Neural cell (in vitro differentiated cells): ENCODE data around the gene KIFAP3. TPM values are rescaled to one million over a fixed set of nuclear protein-coding genes. Genes with fewer than 3 reads are reported as not detected.

Experiments used
- H2AFZ ChIP-seq: fragments of 200-600, 300-800 bp; sonication (generic), shearing (Covaris generic); 2 replicates; pipeline ENCODE4 v1.6.0; 2014; ENCODE audit warnings: low read depth, mild to moderate bottlenecking, antibody characterized with exemption, low read length, moderate library complexity
- H3F3A ChIP-seq: fragments of 200-600 bp; shearing (Covaris generic); 2 replicates; pipeline ENCODE4 v1.6.1; 2016; ENCODE audit warnings: mild to moderate bottlenecking, moderate library complexity, mixed read lengths, antibody characterized with exemption, low read length; ENCODE audit not compliant: insufficient read depth, poor library complexity, severe bottlenecking
- H3K27ac ChIP-seq: fragments of 200-600, 300-800 bp; sonication (generic), shearing (Covaris generic); 2 replicates; pipeline ENCODE4 v1.5.1; 2014; ENCODE audit warnings: mild to moderate bottlenecking, low read length, moderate library complexity
- H3K27me3 ChIP-seq: fragments of 300-800, 200-600 bp; sonication (generic), shearing (Covaris generic); 2 replicates; pipeline ENCODE4 v1.6.0; 2014; ENCODE audit warnings: mild to moderate bottlenecking, low read depth, low read length, moderate library complexity; ENCODE audit not compliant: insufficient read depth
- H3K36me3 ChIP-seq: fragments of 300-800, 200-600 bp; sonication (generic), shearing (Covaris generic); 2 replicates; pipeline ENCODE4 v1.5.1; 2014; ENCODE audit warnings: mild to moderate bottlenecking, antibody characterized with exemption, low read length, moderate library complexity; ENCODE audit not compliant: insufficient read depth
- H3K4me2 ChIP-seq: fragments of 300-800, 200-600 bp; sonication (generic), shearing (Covaris generic); 2 replicates; pipeline ENCODE4 v1.6.0; 2014; ENCODE audit warnings: mild to moderate bottlenecking, low read length
- H3K4me3 ChIP-seq: fragments of 300-800, 200-600 bp; sonication (generic), shearing (Covaris generic); 2 replicates; pipeline ENCODE4 v1.5.1; 2014; ENCODE audit warnings: mild to moderate bottlenecking, low read length, moderate library complexity
- H3K79me2 ChIP-seq: fragments of 200-600 bp; shearing (Covaris generic); replicated peaks from 2 replicates; pipeline ENCODE4 v1.6.0; 2014; ENCODE audit warnings: mild to moderate bottlenecking, low read length, moderate library complexity; ENCODE audit not compliant: insufficient read depth
- H3K9ac ChIP-seq: fragments of 300-800, 200-600 bp; sonication (generic), shearing (Covaris generic); 2 replicates; pipeline ENCODE4 v1.6.1; 2016; ENCODE audit warnings: mild to moderate bottlenecking, low read length, mixed read lengths
- H3K9me2 ChIP-seq: fragments of 200-600 bp; shearing (Covaris generic); 2 replicates; pipeline ENCODE4 v1.6.1; 2016; ENCODE audit warnings: mild to moderate bottlenecking, low read length, mixed read lengths; ENCODE audit not compliant: insufficient read depth
- H3K9me3 ChIP-seq: fragments of 200-600, 300-800 bp; sonication (generic), shearing (Covaris generic); 2 replicates; pipeline ENCODE4 v1.6.1; 2016; ENCODE audit warnings: mild to moderate bottlenecking, mixed run types, low read length, moderate library complexity, mixed read lengths
- H4K20me1 ChIP-seq: fragments of 200-600 bp; shearing (Covaris generic); 2 replicates; pipeline ENCODE4 v1.6.1; 2016; ENCODE audit warnings: mild to moderate bottlenecking, mixed run types; ENCODE audit not compliant: insufficient read depth
- EP300 ChIP-seq: fragments of 450-650 bp; conservative IDR thresholded peaks from 2 replicates; pipeline ENCODE4 v1.6.1; 2014; ENCODE audit warnings: antibody characterized with exemption, mild to moderate bottlenecking, moderate library complexity; ENCODE audit not compliant: poor library complexity, severe bottlenecking
- EZH2 ChIP-seq: fragments of 200-600, 300-800 bp; shearing (Covaris generic), sonication (generic); IDR thresholded peaks from 2 replicates; pipeline ENCODE4 v1.6.1; 2014; ENCODE audit warnings: antibody characterized with exemption, low read length, borderline replicate concordance, mild to moderate bottlenecking; ENCODE audit not compliant: insufficient read depth, poor library complexity, severe bottlenecking
- MXI1 ChIP-seq: fragments of 450-650 bp; conservative IDR thresholded peaks from 2 replicates; pipeline ENCODE4 v1.6.1; 2014; ENCODE audit warnings: antibody characterized with exemption, mild to moderate bottlenecking; ENCODE audit not compliant: poor library complexity, severe bottlenecking
- POLR2AphosphoS5 ChIP-seq: IDR thresholded peaks from 2 replicates; pipeline ENCODE4 v1.6.1; 2012
- RAD21 ChIP-seq: fragments of 450-650 bp; conservative IDR thresholded peaks from 2 replicates; pipeline ENCODE4 v1.6.1; 2014; ENCODE audit warnings: antibody characterized with exemption, mild to moderate bottlenecking, moderate library complexity
- TAF1 ChIP-seq: IDR thresholded peaks from 2 replicates; pipeline ENCODE4 v1.6.1; 2012; ENCODE audit warnings: low read depth
- polyA plus RNA-seq: library from polyadenylated mRNA; depleted of rRNA; stranded (reverse); fragments of >200 nt; gene quantifications from 2 replicates; pipeline ENCODE4 v1.2.3, GENCODE V29; 2014
- TF ChIP-seq, protein P1 (sequence below): fragments of 450-650 bp; IDR thresholded peaks from 2 replicates; pipeline ENCODE4 v1.5.1; 2014; ENCODE audit warnings: antibody characterized with exemption, mild to moderate bottlenecking, moderate library complexity; ENCODE audit not compliant: poor library complexity, severe bottlenecking
- TF ChIP-seq, protein P2 (sequence below): IDR thresholded peaks from 2 replicates; pipeline ENCODE4 v1.6.1; 2012; ENCODE audit warnings: borderline replicate concordance

KIFAP3 gene
- polyA plus RNA-seq, 1 donor from 2014 or later: 256 TPM

- no peak for TF ChIP-seq EZH2
- TF ChIP-seq TAF1: no peak
- TF ChIP-seq, protein P1, sequence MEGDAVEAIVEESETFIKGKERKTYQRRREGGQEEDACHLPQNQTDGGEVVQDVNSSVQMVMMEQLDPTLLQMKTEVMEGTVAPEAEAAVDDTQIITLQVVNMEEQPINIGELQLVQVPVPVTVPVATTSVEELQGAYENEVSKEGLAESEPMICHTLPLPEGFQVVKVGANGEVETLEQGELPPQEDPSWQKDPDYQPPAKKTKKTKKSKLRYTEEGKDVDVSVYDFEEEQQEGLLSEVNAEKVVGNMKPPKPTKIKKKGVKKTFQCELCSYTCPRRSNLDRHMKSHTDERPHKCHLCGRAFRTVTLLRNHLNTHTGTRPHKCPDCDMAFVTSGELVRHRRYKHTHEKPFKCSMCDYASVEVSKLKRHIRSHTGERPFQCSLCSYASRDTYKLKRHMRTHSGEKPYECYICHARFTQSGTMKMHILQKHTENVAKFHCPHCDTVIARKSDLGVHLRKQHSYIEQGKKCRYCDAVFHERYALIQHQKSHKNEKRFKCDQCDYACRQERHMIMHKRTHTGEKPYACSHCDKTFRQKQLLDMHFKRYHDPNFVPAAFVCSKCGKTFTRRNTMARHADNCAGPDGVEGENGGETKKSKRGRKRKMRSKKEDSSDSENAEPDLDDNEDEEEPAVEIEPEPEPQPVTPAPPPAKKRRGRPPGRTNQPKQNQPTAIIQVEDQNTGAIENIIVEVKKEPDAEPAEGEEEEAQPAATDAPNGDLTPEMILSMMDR: no peak
- TF ChIP-seq RAD21: no peak
- TF ChIP-seq EP300: no peak
- TF ChIP-seq, protein P2, sequence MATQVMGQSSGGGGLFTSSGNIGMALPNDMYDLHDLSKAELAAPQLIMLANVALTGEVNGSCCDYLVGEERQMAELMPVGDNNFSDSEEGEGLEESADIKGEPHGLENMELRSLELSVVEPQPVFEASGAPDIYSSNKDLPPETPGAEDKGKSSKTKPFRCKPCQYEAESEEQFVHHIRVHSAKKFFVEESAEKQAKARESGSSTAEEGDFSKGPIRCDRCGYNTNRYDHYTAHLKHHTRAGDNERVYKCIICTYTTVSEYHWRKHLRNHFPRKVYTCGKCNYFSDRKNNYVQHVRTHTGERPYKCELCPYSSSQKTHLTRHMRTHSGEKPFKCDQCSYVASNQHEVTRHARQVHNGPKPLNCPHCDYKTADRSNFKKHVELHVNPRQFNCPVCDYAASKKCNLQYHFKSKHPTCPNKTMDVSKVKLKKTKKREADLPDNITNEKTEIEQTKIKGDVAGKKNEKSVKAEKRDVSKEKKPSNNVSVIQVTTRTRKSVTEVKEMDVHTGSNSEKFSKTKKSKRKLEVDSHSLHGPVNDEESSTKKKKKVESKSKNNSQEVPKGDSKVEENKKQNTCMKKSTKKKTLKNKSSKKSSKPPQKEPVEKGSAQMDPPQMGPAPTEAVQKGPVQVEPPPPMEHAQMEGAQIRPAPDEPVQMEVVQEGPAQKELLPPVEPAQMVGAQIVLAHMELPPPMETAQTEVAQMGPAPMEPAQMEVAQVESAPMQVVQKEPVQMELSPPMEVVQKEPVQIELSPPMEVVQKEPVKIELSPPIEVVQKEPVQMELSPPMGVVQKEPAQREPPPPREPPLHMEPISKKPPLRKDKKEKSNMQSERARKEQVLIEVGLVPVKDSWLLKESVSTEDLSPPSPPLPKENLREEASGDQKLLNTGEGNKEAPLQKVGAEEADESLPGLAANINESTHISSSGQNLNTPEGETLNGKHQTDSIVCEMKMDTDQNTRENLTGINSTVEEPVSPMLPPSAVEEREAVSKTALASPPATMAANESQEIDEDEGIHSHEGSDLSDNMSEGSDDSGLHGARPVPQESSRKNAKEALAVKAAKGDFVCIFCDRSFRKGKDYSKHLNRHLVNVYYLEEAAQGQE: peak; percentile 60
- no peaks in the 10 kb centered on the region for H4K20me1 ChIP-seq
- peak overlapping the region; percentile 94 for H3K27ac ChIP-seq
- peak overlapping the region; percentile 91 for H3K9ac ChIP-seq
- H3F3A ChIP-seq: peaks cover 6% of the 10 kb centered on the region
- no peaks in the 10 kb centered on the region for H3K27me3 ChIP-seq
- peaks cover 14% of the 10 kb centered on the region for H3K9me3 ChIP-seq
- peak overlapping the region; percentile 86 for H3K4me3 ChIP-seq
- H3K79me2 ChIP-seq: peaks cover 53% of the 10 kb centered on the region
- no peaks in the 10 kb centered on the region for H3K36me3 ChIP-seq
- peak overlapping the region; percentile 95 for H3K4me2 ChIP-seq
- H3K9me2 ChIP-seq: no peaks in the 10 kb centered on the region
- peak overlapping the region; percentile 99 for H2AFZ ChIP-seq
These were observed 624 bp downstream of the KIFAP3 start for GRCh38 chr1:170073893-170074249.

DNA sequence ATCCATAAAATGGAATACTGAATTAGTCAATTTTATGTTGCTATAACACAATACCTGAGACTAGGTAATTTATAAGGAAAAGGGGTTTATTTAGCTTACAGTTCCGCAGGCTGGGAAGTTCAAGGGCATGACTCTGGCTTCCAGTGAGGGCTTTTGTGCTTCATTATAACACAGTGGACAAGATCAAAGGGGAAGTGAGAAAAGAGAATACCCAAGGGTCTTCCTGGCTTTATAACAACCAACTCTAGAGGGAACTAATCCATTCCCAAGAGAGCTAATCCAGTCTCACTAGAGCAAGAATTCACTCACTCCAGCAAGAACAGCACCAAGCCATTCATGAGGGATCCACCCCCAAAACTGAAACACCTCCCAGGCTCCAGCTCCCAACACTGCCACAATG lies 3.1 kb downstream of the KIFAP3 start:
- Histone ChIP-seq H3K4me3 (peak overlapping the region; percentile 86), H4K20me1 (no peaks in the 10 kb centered on the region), H3K9ac (no peak overlapping the region), H3K9me3 (peaks cover 12% of the 10 kb centered on the region), H3F3A (peaks cover 6% of the 10 kb centered on the region), H3K4me2 (peak overlapping the region; percentile 95), H3K79me2 (peaks cover 77% of the 10 kb centered on the region), H3K9me2 (no peaks in the 10 kb centered on the region), H3K27ac (no peak overlapping the region), H2AFZ (no peak overlapping the region), H3K27me3 (no peaks in the 10 kb centered on the region), H3K36me3 (no peaks in the 10 kb centered on the region)
- TF ChIP-seq, protein P1: no peak
- no peak for TF ChIP-seq EP300
- TF ChIP-seq EZH2: no peak
- TF ChIP-seq POLR2AphosphoS5: no peak
- TF ChIP-seq MXI1: no peak
- TF ChIP-seq RAD21: no peak
